HUES48 (cell line): ENCODE data around the gene SYNJ2.
A peak's percentile ranks its signal among the peaks of the same experiment; 100 is the strongest.

Experiments
- H3K27ac ChIP-seq: one replicate; pipeline ENCODE4 v1.7.0; 2013; ENCODE audit warnings: low read depth, low read length, inconsistent platforms
- H3K27me3 ChIP-seq: 2 replicates; pipeline ENCODE4 v1.6.1; 2013; ENCODE audit warnings: mild to moderate bottlenecking, low read length; ENCODE audit not compliant: control insufficient read depth, insufficient read depth
- H3K36me3 ChIP-seq: 2 replicates; pipeline ENCODE4 v1.6.1; 2013; ENCODE audit warnings: low read length; ENCODE audit not compliant: control insufficient read depth, insufficient read depth
- H3K4me1 ChIP-seq: 2 replicates; pipeline ENCODE4 v1.6.1; 2013; ENCODE audit warnings: mild to moderate bottlenecking, low read length; ENCODE audit not compliant: control insufficient read depth, insufficient read depth
- H3K4me3 ChIP-seq: 2 replicates; pipeline ENCODE4 v1.5.1; 2013; ENCODE audit warnings: mild to moderate bottlenecking, low read depth, low read length
- H3K9ac ChIP-seq: 2 replicates; pipeline ENCODE4 v1.6.1; 2013; ENCODE audit warnings: mild to moderate bottlenecking, low read depth, low read length, moderate library complexity
- H3K9me3 ChIP-seq: 2 replicates; pipeline ENCODE4 v1.6.1; 2013; ENCODE audit warnings: low read length; ENCODE audit not compliant: control insufficient read depth, insufficient read depth

SYNJ2 gene

DNA sequence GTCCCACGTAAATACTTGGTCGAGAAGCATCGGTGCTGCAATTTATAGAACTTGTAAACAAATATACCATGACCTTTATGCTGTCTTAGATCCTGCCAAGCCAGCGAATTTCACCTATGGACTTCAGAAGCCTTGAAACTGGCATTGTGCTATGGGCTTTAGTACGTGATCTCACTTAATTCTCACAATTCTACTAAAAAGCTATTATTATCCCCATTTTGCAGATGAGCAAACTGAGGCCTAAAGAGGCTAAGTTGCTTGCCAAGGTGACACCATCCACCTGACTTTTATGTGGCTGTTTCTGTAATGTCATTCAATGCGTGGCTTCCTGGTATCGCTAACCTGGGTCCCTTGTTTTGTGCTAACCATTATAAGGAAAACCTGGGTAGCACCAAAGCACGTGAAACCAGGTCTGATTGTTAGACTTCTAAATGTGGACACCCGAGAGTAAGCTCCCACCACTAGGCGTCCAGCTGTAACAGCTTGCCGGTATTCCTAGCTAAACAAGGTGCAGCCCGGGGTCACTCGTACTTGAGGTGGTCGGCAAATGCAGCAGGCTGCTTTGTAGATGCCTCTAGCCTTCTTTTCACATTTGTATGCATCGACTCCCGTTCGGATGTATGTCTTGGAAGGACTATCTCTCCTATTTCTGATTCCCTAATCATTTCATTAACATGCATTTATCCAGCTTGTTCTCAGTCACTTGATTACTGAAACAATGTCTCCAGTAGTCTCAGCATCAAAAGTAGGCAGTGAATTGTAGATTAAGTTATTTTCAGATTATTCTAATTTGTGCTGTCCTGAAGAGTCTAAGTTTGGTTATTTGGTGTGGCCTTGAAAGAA, 1.1 kb downstream of the SYNJ2 start:
- peak overlapping the region; percentile 83; the same call in 1 of the 2 replicates for H3K9ac ChIP-seq
- peaks cover 18% of the 10 kb centered on the region for H3K27me3 ChIP-seq
- H3K9me3 ChIP-seq: no peaks in the 10 kb centered on the region
- peak overlapping the region; percentile 78 for H3K27ac ChIP-seq
- H3K36me3 ChIP-seq: no peaks in the 10 kb centered on the region
- peaks cover 43% of the 10 kb centered on the region for H3K4me1 ChIP-seq
- H3K4me3 ChIP-seq: peak overlapping the region; percentile 68

DNA sequence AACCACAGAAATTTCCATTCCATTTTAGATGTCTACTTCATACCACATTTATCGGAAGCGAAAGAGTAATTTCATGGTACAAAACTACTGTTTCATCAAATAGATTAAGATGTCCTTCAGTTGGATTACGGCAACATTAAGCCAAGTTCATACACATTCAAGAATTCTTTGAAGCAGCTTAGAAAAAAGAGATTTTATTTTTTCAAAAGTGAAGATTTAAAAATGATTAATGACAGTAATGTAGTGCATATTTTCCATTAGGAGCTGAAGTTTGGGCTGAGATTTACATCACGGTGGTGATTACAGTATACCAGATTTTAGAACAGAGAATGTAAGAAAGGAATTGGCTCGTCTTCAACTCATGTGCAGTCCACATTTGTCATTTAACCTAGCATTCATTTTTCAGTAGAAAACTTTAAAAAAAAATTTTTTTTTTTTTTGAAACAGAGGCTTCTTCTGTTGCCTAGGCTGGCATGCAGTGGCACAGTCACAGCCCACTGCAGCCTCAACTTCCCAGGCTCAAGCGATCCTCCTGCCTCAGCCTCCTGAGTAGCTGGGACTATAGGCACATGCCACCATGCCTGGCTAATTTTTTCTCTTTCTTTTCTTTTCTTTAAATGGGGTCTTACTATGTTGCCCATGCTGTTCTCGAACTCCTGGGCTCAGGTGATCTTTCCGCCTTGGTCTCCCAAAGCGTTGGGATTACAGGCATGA, 1.9 kb downstream of the SYNJ2 start:
- H3K4me1 ChIP-seq: peaks cover 49% of the 10 kb centered on the region
- H3K4me3 ChIP-seq: peak overlapping the region; percentile 68; the same call in 1 of the 2 replicates
- H3K27me3 ChIP-seq: peaks cover 18% of the 10 kb centered on the region
- H3K9ac ChIP-seq: no peak overlapping the region
- H3K27ac ChIP-seq: no peak overlapping the region
- no peaks in the 10 kb centered on the region for H3K9me3 ChIP-seq
- no peaks in the 10 kb centered on the region for H3K36me3 ChIP-seq

DNA sequence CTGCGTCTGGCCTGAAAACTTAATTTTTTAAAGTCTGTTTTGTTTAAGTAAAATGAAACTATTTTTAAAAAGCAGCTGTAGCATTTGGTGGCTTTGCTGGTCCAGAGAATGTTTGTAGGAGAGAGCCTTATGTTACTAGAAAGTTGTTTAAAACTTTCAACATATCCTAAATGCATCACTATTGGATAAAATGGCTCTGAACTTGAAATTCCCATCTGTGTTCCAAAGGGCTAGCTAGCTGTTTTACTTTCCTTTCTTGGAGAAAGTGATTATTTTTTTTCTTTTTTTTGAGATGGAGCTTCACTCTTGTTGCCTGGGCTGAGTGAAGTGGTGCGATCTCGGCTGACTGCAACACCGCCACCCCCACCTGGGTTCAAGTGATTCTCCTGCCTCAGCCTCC, 2.5 kb downstream of the SYNJ2 start:
- H3K36me3 ChIP-seq: no peaks in the 10 kb centered on the region
- H3K4me3 ChIP-seq: no peak overlapping the region
- H3K9me3 ChIP-seq: no peaks in the 10 kb centered on the region
- no peak overlapping the region for H3K9ac ChIP-seq
- H3K27me3 ChIP-seq: peaks cover 18% of the 10 kb centered on the region
- H3K27ac ChIP-seq: no peak overlapping the region
- H3K4me1 ChIP-seq: peaks cover 49% of the 10 kb centered on the region

DNA sequence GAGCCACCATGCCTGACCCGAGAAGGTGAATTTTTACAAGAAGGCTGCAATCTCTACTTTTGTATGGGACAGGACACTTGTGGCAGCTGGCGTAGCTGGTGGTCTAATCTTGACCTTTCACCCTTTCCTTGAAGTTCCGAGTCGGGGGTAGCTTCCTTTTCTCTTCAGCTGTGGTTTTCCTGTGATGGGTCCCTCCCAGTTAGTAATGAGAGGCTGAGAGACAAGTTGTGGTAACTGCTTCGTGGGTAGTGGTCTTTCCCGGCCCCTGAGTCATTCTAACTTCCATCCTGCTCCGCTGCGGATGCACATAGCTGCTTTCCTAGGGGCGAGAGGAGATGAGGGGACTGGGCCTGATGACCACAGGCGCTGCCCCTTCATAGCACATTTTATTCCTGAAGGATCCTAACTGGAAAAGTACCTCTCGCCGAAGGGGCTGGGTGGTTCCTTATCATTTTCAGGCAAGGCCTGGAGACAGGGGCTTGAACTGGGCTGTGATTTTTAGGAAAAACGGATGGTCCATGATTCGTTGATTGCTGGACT, 3.1 kb downstream of the SYNJ2 start:
- no peak overlapping the region for H3K4me3 ChIP-seq

GRCh38 chr6:157985378-157986155, 3.9 kb downstream of the SYNJ2 start:
- peaks cover 49% of the 10 kb centered on the region for H3K4me1 ChIP-seq
- no peak overlapping the region for H3K4me3 ChIP-seq
- H3K27ac ChIP-seq: peak overlapping the region; percentile 79
- H3K36me3 ChIP-seq: no peaks in the 10 kb centered on the region
- peaks cover 9% of the 10 kb centered on the region for H3K27me3 ChIP-seq
- H3K9ac ChIP-seq: no peak overlapping the region
- no peaks in the 10 kb centered on the region for H3K9me3 ChIP-seq

More for the DNA sequence above, 3.1 kb downstream of the SYNJ2 start:
- Histone ChIP-seq H3K4me1 (peaks cover 49% of the 10 kb centered on the region), H3K9ac (no peak overlapping the region), H3K27ac (peak overlapping the region; percentile 79), H3K27me3 (peaks cover 17% of the 10 kb centered on the region), H3K9me3 (no peaks in the 10 kb centered on the region), H3K36me3 (no peaks in the 10 kb centered on the region)

DNA sequence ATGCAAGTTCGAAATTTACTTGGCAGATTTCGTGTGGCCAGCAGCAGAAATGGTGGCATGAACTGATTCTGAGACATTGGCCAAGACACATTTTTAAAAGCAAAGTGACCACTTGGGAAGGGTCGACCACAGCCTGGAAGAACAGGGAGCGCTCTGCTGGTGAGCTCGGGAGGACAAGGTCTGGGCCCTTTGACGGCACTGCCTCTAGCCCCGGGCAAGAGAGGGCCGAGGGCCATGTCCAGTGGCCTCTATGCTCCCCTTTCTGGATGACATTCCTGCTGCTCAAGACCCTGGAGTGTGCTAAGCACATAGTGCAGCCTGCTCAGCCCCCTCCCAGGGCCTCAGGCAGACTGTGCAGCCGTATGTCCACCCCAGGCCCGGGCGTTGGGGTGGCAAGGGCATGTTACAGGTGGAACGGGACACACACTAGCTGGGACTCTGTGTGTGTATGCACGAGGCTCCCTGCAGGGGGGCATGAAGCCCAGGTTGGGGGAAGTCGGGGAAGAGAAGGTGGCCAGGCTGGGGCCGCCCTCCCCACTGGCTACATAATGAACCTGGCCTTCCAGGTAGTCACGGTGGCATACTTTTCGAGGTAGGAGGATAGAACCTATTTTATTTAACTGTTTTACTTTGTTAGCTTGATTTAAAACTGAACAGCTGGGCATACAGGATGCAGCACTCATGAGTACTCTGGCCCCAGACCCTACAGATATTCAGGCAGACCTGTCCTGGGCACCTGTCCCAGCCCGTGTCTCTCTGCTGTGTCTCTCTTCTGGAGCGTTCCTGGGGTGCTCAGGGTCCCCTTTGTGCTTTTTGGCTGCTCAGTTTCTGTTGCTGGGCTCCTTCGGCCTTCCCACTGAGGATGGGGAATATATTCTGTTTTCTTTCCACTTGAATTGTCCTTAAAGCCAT, 6.4 kb downstream of the SYNJ2 start:
- Histone ChIP-seq H3K27me3 (no peaks in the 10 kb centered on the region), H3K9ac (no peak overlapping the region), H3K9me3 (no peaks in the 10 kb centered on the region), H3K4me1 (peaks cover 35% of the 10 kb centered on the region), H3K4me3 (no peak overlapping the region), H3K27ac (peak overlapping the region; percentile 15), H3K36me3 (no peaks in the 10 kb centered on the region)

DNA sequence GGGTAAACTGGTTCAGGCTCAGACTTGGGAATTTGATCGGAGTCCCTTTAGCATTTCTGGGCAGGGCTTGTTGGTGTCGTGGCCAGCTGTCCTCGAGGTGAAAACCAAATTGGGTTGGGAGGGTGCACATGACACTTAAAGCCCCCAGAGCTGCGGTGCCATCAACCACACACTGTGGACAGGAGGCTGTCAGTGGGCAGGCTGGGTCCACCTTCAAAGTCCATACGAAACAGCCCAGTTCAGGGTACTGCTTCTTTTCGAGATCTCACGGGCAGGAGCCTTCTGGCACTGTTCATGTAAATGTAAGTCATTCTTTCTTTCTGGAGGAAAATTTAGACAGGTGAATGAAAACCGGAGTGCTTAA, 7.0 kb downstream of the SYNJ2 start:
- Histone ChIP-seq H3K9me3 (no peaks in the 10 kb centered on the region), H3K27me3 (no peaks in the 10 kb centered on the region), H3K4me1 (peaks cover 31% of the 10 kb centered on the region), H3K4me3 (no peak overlapping the region), H3K27ac (no peak overlapping the region), H3K36me3 (no peaks in the 10 kb centered on the region), H3K9ac (no peak overlapping the region)

DNA sequence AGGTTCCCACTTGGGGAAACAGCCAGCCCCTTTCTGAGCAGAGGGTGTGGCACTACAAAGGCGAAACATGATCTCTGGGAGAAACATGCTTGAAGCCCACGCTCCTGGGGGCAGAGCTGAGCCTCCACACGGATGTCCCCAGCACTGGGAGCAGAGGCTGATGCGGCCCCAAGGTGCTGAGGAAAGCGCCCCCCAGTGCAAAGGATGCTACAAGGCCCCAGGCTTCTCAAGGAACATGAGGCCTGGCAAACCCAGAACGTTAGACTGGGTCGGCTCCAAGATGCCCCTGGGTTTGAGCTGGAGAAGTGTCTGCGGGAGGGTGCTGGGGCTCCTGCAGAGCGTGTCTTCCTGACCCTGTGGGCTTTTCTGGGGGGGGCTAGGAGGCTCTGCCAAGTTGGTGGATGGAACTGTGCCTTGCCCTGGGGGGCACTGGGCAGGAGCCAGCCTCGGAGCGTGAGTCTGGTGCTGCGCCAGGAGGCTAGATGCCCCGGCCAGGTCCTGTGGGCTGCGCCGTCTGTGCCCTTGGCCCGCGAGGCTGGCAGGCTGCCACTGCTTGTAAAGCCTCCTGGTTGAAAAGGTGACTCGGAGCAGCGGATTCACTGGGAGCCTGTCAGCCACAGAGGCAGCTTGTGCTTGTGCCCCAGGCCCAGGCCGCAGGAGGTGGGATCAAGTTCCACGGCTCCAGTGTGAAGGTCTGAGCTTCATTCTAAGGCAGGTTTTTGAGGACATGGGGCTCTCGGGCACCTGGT, 8.1 kb downstream of the SYNJ2 start:
- no peaks in the 10 kb centered on the region for H3K27me3 ChIP-seq
- no peaks in the 10 kb centered on the region for H3K9me3 ChIP-seq
- H3K27ac ChIP-seq: no peak overlapping the region
- H3K4me1 ChIP-seq: peaks cover 26% of the 10 kb centered on the region
- no peak overlapping the region for H3K4me3 ChIP-seq
- no peak overlapping the region for H3K9ac ChIP-seq
- H3K36me3 ChIP-seq: no peaks in the 10 kb centered on the region

GRCh38 chr6:157990321-157991066, 8.8 kb downstream of the SYNJ2 start:
- no peaks in the 10 kb centered on the region for H3K27me3 ChIP-seq
- no peaks in the 10 kb centered on the region for H3K36me3 ChIP-seq
- H3K9me3 ChIP-seq: no peaks in the 10 kb centered on the region
- no peak overlapping the region for H3K9ac ChIP-seq
- H3K27ac ChIP-seq: no peak overlapping the region
- H3K4me3 ChIP-seq: no peak overlapping the region
- peaks cover 18% of the 10 kb centered on the region for H3K4me1 ChIP-seq
